ENCODE measurements around the gene TMEM200A. TPM values are rescaled to one million over a fixed set of nuclear protein-coding genes. Genes with fewer than 3 reads are reported as not detected.

The TMEM200A gene
- total RNA-seq, 3 donors from 2014 or later: 4.6 to 6.6 (median 4.8) TPM

DNA sequence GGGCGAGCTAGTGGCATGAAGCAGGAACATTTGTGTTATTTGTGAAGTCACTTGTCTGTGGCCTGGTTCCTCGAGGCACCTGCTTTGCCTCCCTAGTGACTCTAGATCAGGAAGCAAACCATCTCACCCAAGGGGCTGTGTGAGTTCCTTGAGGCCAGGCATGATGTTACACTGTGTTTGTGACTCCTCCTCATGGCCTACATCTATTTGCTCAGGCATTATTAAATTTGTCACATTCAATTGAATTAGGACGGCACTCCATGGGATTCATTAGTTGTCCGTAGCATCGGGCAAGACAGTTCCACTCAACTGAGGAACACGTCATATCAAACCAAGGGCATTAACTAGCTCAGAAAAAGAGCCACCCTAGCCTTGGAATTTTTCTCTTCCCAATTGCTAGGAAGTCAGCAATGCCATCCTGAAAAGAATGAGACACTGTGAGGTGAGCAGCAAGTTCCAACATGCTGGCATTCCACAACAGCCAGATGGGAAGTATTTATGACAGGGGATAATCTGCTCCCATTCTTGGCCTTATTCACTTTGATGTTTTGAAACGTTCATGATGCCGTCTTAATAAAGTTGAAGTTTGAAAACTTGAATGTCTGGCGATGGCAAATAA is 17.2 kb downstream of the TMEM200A start:
- peak in 1 of 2 donors; percentile 66 for DNase-seq (ENCODE audit: low spot score in 2 of 2)
- intact Hi-C loops (cut with DNase I; ENCODE audit: low total_unique reads): no loop called here
- no peaks in the 10 kb centered on the region for H3K36me3 ChIP-seq
- no peak overlapping the region for H3K4me3 ChIP-seq
- peak overlapping the region; percentile 62 to 83 for H3K27ac ChIP-seq
- TF ChIP-seq, protein P1, sequence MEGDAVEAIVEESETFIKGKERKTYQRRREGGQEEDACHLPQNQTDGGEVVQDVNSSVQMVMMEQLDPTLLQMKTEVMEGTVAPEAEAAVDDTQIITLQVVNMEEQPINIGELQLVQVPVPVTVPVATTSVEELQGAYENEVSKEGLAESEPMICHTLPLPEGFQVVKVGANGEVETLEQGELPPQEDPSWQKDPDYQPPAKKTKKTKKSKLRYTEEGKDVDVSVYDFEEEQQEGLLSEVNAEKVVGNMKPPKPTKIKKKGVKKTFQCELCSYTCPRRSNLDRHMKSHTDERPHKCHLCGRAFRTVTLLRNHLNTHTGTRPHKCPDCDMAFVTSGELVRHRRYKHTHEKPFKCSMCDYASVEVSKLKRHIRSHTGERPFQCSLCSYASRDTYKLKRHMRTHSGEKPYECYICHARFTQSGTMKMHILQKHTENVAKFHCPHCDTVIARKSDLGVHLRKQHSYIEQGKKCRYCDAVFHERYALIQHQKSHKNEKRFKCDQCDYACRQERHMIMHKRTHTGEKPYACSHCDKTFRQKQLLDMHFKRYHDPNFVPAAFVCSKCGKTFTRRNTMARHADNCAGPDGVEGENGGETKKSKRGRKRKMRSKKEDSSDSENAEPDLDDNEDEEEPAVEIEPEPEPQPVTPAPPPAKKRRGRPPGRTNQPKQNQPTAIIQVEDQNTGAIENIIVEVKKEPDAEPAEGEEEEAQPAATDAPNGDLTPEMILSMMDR (IDR thresholded peaks at IDR 0.05): no peak
- TF ChIP-seq POLR2AphosphoS5 (IDR thresholded peaks at IDR 0.05): peak in 1 of 3 donors; percentile 34
- no peaks in the 10 kb centered on the region for H3K9me3 ChIP-seq
- no peaks in the 10 kb centered on the region for H3K27me3 ChIP-seq
- H3K4me1 ChIP-seq: no peaks in the 10 kb centered on the region

DNA sequence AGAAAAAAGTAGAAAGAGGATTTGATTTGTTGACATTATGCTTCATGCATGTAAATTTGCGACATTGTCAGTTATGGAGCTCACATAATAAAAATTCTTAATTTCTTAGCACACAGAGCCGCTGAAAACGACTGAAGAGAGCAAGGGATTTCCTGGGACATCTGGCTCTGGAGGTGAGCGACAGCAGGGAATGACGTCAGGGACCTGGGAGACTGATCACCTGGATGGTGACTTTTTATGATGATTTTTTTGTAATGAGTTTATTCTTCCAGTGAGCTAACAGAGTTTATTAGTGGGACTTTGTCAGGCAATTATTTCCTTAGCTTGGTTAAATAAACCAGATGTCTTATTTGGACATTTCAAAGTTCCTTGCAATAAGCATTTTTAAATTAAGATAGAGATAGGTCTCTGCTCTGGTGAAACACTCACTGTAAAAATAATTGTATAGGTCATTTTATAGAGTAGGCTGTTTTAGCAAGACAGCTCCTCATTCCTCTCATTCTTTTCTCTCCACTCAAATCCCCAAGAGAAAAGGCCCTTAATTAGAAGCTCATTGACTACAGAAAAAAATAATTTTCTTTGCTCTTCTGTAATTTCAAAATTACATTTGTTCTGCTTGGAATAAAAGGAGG is 19.4 kb downstream of the TMEM200A start:
- intact Hi-C loops (cut with DNase I; ENCODE audit: low total_unique reads): no loop called here
- Histone ChIP-seq H3K4me3 (no peak overlapping the region), H3K27ac (no peak overlapping the region), H3K9me3 (no peaks in the 10 kb centered on the region), H3K36me3 (no peaks in the 10 kb centered on the region), H3K4me1 (no peaks in the 10 kb centered on the region), H3K27me3 (no peaks in the 10 kb centered on the region)
- DNase-seq (ENCODE audit: low spot score in 2 of 2): no peak
- TF ChIP-seq, protein P1 (IDR thresholded peaks at IDR 0.05): no peak
- TF ChIP-seq POLR2AphosphoS5 (IDR thresholded peaks at IDR 0.05) (no peak), POLR2A (IDR thresholded peaks at IDR 0.05) (no peak)

DNA sequence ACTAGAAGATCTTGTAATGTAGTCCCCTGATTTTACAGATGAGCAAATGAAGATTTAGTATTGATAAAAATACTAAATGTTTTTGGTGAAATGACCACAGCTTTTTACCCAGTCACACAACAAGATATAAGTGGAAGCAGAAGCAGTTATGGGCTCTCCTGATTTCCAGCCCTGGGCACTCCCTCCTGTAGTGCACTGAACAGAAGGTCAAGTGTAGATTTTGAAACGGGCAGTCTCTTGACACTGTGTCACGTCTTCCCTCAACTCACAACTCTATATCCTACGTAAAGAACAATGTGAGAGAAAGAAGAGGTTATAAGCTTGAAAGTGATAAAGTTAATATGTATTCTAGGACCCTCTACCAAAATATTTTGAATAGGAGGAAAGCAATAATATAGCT is 23.3 kb downstream of the TMEM200A start:
- TF ChIP-seq POLR2AphosphoS5 (IDR thresholded peaks at IDR 0.05): no peak
- TF ChIP-seq POLR2A (IDR thresholded peaks at IDR 0.05): no peak
- TF ChIP-seq, protein P1 (IDR thresholded peaks at IDR 0.05): no peak
- no peak overlapping the region for H3K4me3 ChIP-seq
- H3K27me3 ChIP-seq: no peaks in the 10 kb centered on the region
- intact Hi-C loops (cut with DNase I; ENCODE audit: low total_unique reads): no loop called here
- H3K9me3 ChIP-seq: no peaks in the 10 kb centered on the region
- H3K4me1 ChIP-seq: no peaks in the 10 kb centered on the region
- no peaks in the 10 kb centered on the region for H3K36me3 ChIP-seq
- DNase-seq (ENCODE audit: low spot score in 2 of 2): no peak
- H3K27ac ChIP-seq: no peak overlapping the region

DNA sequence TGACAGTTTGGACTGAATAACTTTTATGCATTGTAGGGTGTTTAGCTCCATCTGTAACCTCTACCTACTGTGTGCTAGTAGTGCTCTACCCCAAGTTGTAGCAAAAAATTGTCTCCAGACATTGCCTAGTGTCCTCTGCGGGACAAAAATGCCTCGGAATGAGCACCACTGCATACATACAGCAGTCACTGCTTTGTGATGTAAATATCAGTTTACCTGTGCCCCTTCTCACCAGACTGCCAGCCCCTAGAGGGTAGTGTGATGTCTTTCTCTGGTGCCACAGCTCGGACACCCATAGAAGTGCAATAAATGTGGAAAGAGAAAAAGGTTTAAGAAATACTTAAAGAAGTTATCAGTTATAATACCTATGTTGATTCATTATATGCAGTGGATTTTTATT is 25.1 kb downstream of the TMEM200A start:
- intact Hi-C loops (cut with DNase I; ENCODE audit: low total_unique reads): no loop called here
- no peak for DNase-seq (ENCODE audit: low spot score in 2 of 2)
- no peaks in the 10 kb centered on the region for H3K27me3 ChIP-seq

DNA sequence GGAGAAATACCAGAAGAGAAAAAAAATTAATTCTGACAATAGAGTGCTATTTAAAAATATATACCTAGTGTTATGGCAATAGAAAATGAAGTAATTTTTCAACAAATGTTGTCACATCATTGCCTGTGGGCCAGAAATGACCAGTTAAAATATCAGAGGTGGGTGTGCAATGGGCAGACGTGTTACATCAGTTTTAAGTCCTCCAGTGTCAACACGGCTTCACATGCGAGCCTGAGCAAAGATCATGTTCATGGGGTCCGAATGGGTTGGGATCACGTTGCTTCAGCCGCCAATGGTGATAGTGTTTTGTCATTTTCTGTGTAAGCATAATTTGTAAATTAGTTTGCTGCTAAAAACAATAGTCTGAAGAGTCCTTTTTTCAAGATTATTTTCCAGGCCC is 27.5 kb downstream of the TMEM200A start:
- Histone ChIP-seq H3K9me3 (no peaks in the 10 kb centered on the region), H3K4me3 (no peak overlapping the region), H3K27me3 (no peaks in the 10 kb centered on the region), H3K4me1 (no peaks in the 10 kb centered on the region), H3K27ac (no peak overlapping the region), H3K36me3 (no peaks in the 10 kb centered on the region)
- DNase-seq (ENCODE audit: low spot score in 2 of 2): no peak
- intact Hi-C loops (cut with DNase I; ENCODE audit: low total_unique reads): no loop called here
- TF ChIP-seq POLR2A (IDR thresholded peaks at IDR 0.05) (no peak), POLR2AphosphoS5 (IDR thresholded peaks at IDR 0.05) (no peak)
- TF ChIP-seq, protein P1 (IDR thresholded peaks at IDR 0.05): no peak

More for the DNA sequence above, 25.1 kb downstream of the TMEM200A start:
- no peak overlapping the region for H3K4me3 ChIP-seq
- TF ChIP-seq POLR2AphosphoS5 (IDR thresholded peaks at IDR 0.05) (no peak), POLR2A (IDR thresholded peaks at IDR 0.05) (no peak)
- TF ChIP-seq, protein P1 (IDR thresholded peaks at IDR 0.05): no peak
- H3K36me3 ChIP-seq: no peaks in the 10 kb centered on the region
- no peaks in the 10 kb centered on the region for H3K4me1 ChIP-seq
- H3K9me3 ChIP-seq: no peaks in the 10 kb centered on the region
- H3K27ac ChIP-seq: no peak overlapping the region
